ENCODE results near the gene LRRC25.

LRRC25 gene

GRCh38 chr19:18399008-18399407 lies 1.6 kb upstream of the LRRC25 start:
- no peaks in the 10 kb centered on the region for H3K9me3 Mint-ChIP-seq
- H3K36me3 Mint-ChIP-seq (ENCODE audit: low read depth): no peaks in the 10 kb centered on the region
- no peak overlapping the region for H3K4me3 Mint-ChIP-seq
- H3K27me3 Mint-ChIP-seq (ENCODE audit: low read depth, poor library complexity): peaks cover 12% of the 10 kb centered on the region
- H3K4me1 Mint-ChIP-seq: peaks cover 28% of the 10 kb centered on the region
- DNase-seq: no peak
- TF ChIP-seq, protein P1, sequence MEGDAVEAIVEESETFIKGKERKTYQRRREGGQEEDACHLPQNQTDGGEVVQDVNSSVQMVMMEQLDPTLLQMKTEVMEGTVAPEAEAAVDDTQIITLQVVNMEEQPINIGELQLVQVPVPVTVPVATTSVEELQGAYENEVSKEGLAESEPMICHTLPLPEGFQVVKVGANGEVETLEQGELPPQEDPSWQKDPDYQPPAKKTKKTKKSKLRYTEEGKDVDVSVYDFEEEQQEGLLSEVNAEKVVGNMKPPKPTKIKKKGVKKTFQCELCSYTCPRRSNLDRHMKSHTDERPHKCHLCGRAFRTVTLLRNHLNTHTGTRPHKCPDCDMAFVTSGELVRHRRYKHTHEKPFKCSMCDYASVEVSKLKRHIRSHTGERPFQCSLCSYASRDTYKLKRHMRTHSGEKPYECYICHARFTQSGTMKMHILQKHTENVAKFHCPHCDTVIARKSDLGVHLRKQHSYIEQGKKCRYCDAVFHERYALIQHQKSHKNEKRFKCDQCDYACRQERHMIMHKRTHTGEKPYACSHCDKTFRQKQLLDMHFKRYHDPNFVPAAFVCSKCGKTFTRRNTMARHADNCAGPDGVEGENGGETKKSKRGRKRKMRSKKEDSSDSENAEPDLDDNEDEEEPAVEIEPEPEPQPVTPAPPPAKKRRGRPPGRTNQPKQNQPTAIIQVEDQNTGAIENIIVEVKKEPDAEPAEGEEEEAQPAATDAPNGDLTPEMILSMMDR (IDR thresholded peaks at IDR 0.05): no peak
- no peak overlapping the region for H3K27ac Mint-ChIP-seq

- Mint-ChIP-seq H3K4me1 (peaks cover 12% of the 10 kb centered on the region), H3K27me3 (ENCODE audit: low read depth, poor library complexity) (peaks cover 12% of the 10 kb centered on the region), H3K27ac (no peak overlapping the region), H3K36me3 (ENCODE audit: low read depth) (no peaks in the 10 kb centered on the region), H3K4me3 (no peak overlapping the region), H3K9me3 (no peaks in the 10 kb centered on the region)
- TF ChIP-seq, protein P1 (IDR thresholded peaks at IDR 0.05): no peak
- DNase-seq: no peak
These were observed 766 bp downstream of the LRRC25 start for GRCh38 chr19:18396471-18397241.

DNA sequence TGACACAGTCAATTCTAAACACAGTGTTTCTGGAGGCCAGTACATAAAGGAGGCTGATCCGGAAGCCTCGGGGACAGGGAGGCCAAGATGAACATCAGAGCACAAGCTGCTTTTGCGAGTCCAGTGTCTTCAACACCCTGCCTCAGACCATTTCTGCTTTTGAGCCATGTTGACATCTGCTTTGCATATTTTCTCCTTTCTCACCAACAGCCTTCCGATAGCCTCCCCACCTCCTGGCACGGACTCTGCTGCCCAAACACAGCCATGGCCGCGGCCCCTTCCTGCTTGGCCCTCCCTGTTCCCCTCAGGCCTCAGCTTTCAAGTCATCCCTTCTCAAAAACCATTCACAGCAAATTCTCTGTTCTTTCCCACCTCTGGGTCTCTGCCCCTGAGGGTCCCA lies 3.6 kb downstream of the LRRC25 start:
- peaks cover 25% of the 10 kb centered on the region for H3K27me3 Mint-ChIP-seq (ENCODE audit: low read depth, poor library complexity)
- H3K27ac Mint-ChIP-seq: no peak overlapping the region
- H3K9me3 Mint-ChIP-seq: no peaks in the 10 kb centered on the region
- TF ChIP-seq, protein P1 (IDR thresholded peaks at IDR 0.05): no peak
- no peaks in the 10 kb centered on the region for H3K36me3 Mint-ChIP-seq (ENCODE audit: low read depth)
- H3K4me3 Mint-ChIP-seq: no peak overlapping the region
- H3K4me1 Mint-ChIP-seq: peaks cover 9% of the 10 kb centered on the region
- DNase-seq: no peak

DNA sequence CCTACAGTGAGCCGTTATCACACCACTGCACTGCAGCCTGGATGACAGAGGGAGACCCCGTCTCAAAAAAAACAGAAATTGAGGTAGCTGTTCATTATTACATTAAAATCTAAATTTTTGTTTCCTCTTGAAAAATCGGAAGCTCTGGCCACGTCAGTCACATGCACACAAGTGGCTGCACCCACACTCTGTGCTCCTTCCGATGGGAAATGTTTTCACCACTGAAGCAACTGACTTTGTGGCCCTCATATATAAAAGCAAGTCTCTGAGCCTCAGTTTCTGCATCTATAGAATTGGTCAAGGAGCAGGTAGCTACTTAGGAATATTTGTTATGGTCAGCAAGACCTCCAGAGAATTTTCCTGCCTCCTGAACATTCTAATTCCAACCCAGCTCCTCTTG lies 4.5 kb downstream of the LRRC25 start:
- Mint-ChIP-seq H3K36me3 (ENCODE audit: low read depth) (no peaks in the 10 kb centered on the region), H3K27ac (no peak overlapping the region), H3K4me1 (peaks cover 9% of the 10 kb centered on the region), H3K27me3 (ENCODE audit: low read depth, poor library complexity) (peaks cover 23% of the 10 kb centered on the region), H3K9me3 (no peaks in the 10 kb centered on the region), H3K4me3 (no peak overlapping the region)
- no peak for DNase-seq
- TF ChIP-seq, protein P1 (IDR thresholded peaks at IDR 0.05): no peak

GRCh38 chr19:18392417-18392816 lies 5.0 kb downstream of the LRRC25 start:
- peaks cover 6% of the 10 kb centered on the region for H3K4me1 Mint-ChIP-seq
- TF ChIP-seq, protein P1 (IDR thresholded peaks at IDR 0.05): no peak
- H3K4me3 Mint-ChIP-seq: no peak overlapping the region
- no peaks in the 10 kb centered on the region for H3K9me3 Mint-ChIP-seq
- H3K27me3 Mint-ChIP-seq (ENCODE audit: low read depth, poor library complexity): peaks cover 28% of the 10 kb centered on the region
- H3K36me3 Mint-ChIP-seq (ENCODE audit: low read depth): no peaks in the 10 kb centered on the region
- H3K27ac Mint-ChIP-seq: no peak overlapping the region
- DNase-seq: no peak

DNA sequence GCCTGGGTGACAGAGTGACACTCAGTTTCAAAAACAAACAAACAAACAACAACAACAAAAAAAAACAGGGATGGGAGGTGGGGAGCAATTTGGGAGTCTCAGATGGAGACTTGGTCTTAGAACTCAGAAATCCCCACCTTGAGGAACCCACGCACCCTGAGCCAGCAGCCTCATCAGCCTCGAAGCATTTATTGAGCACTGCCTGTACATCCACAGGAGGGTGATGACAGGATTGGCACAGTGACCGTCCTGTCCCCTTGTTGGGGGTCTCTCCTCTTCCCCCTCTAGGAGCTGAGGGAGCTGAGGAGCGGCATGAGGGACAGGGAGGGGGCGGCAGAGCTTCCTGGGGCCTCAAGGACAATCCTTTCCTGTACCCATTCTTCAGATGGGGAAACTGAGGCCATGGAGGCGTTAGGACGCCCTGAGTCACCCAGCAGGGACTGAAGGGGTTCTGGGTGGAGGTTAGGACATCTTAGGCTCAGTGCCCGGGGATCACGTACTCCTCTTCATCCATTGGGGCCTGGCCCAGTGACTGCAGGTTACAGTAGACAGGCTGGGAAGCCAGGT lies 5.8 kb downstream of the LRRC25 start:
- TF ChIP-seq, protein P1 (IDR thresholded peaks at IDR 0.05): no peak
- Mint-ChIP-seq H3K27me3 (ENCODE audit: low read depth, poor library complexity) (peaks cover 36% of the 10 kb centered on the region), H3K27ac (no peak overlapping the region), H3K36me3 (ENCODE audit: low read depth) (no peaks in the 10 kb centered on the region), H3K9me3 (no peaks in the 10 kb centered on the region), H3K4me1 (peaks cover 6% of the 10 kb centered on the region), H3K4me3 (no peak overlapping the region)
- DNase-seq: no peak

Measured in nephron progenitor cell (in vitro differentiated cells).